HG03025 (cell line): Measurements from ENCODE around the gene VPS33B.

Source experiments
- ATAC-seq: cut with Tn5 transposase; IDR thresholded peaks from one replicate; pipeline ENCODE4 v1.9.1; 2021; ENCODE audit warnings: mild to moderate bottlenecking, moderate library complexity; ENCODE audit not compliant: unreplicated experiment, low FRiP score

The VPS33B gene

DNA sequence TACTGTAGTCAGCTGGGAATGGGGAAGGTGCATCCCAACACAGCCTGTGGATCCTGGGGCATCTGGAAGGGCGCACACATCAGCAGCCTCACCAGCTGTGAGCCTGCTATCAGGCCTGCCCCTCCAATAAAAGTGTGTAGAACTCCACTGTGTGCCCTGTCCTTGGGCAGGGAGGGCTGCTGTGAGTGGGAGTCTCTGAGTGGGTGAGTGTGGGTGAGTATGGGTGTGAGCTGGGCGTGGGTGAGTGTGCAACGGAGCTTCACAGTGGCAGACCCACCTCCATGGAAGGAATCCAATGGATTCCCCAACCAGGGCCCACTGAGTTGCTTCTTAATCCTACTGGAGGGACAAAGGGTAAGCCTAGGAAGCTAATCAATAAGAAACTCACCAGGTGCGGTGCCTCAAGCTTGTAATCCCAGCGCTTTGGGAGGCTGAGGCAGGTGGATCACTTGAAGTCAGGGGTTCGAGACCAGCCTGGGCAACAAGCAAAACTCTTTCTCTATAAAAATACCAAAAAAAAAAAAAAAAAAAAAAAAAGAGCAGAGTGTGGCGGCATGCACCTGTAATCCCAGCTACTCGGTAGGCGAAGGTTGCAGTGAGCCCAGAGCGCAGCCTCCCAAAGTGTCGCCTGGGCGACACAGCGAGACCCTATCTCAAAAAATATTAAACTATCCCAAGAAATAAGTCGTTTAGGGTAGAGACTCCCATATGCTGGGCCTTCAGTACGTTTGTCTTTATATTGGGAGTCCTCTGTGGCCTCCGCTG lies 68.3 kb downstream of the VPS33B start:
- no peak for ATAC-seq

DNA sequence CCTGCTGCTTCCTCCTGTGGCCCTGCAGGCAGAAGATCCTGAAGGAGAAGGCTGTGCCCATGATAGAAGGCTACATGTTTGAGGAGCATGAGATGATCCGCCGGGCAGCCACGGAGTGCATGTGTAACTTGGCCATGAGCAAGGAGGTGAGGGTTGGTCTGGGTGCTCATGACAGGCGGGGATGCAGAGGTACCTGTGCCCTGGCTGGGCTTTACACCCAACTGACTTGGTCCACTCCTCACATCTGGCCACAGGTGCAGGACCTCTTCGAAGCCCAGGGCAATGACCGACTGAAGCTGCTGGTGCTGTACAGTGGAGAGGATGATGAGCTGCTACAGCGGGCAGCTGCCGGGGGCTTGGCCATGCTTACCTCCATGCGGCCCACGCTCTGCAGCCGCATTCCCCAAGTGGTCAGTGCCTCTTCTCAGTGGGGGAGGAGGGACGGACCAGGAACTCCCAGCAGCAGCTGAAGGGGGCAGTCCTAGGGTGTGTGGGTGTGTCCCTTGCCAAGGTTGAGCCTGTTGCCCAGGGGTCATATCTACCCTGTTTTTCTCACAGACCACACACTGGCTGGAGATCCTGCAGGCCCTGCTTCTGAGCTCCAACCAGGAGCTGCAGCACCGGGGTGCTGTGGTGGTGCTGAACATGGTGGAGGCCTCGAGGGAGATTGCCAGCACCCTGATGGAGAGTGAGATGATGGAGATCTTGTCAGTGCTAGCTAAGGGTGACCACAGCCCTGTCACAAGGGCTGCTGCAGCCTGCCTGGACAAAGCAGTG lies 69.3 kb downstream of the VPS33B start:
- no peak for ATAC-seq

DNA sequence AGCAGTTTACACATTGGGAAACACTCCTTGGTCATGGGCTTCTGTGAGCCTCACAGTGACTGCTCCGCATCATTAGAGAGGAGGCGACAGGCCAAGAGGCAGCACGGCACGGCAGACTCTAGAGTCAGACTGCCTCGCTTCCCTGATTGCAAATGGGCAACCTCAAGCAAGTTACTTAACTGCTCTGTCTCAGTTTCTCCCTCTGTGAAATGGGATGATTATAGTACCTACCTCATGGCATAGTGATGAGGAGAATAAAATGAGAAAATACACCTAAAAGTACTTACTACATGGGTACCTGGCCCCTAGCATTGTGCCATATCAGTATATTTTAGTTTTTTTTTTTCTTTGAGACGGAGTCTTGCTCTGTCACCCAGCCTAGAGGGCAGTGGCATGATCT lies 71.7 kb downstream of the VPS33B start:
- ATAC-seq = no peak

DNA sequence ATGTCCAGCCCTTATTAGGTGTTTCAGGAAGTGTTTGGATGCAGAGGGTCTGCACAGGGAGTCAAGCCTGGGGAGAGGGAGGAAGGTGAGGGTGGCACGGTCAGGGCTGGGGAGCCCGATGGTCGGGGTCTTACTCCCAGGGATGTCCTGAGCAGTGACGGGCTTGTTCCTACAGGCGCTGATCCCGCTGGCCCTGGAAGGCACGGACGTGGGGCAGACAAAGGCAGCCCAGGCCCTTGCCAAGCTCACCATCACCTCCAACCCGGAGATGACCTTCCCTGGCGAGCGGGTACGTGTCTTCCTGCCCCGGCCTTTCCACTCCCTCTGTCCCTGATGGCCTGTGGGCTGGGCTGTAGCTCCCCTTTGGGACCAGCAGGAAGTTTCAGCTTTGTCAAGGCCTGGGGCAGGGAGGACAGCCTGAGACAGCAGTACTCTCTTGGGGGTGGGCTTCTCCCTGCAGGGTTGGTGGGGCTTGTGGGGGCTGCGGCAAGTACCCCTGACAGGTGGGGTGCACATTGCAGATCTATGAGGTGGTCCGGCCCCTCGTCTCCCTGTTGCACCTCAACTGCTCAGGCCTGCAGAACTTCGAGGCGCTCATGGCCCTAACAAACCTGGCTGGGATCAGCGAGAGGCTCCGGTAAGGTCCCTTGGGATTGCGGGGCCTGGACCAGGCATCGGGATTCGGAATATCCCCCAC lies 72.3 kb downstream of the VPS33B start:
- no peak for ATAC-seq
